T-helper 22 cell (primary cell): Measurements from ENCODE around the gene SPHK2.
"Not testable (repeated sequence)": the region's sequence is repeated elsewhere in the genome, so short reads cannot be mapped to it uniquely, and the experiment has no call there.

Experiments used
- DNase-seq: peaks from one replicate; pipeline ENCODE4 v3.0.0-alpha.2; 2020; ENCODE audit warnings: low read depth

SPHK2 gene

DNA sequence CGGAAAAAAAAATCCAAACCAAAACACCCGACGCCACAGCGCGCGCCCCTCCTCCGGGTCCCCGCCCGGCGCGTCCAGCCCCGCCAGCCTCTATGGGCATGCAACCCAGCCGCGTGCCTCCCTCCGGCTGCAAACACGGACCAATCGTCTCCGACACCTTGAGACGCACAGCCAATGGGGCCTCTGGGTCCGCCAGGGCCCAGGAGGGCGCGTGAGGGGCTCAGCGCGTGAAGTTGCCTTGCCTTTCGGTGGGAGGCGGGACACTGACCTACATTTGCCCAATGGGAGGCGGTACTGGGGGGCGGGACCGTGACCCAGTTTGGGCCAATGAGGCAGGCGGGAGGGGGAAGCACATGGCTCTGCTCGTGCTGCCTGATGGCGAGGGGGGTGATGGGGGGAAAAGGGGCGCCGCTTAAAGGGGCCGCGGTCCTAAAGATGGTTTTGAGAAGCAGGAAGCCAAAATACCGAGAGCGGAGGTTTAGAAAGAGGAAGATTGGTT lies 18.2 kb downstream of the SPHK2 start:
- DNase-seq: peak; percentile 100

DNA sequence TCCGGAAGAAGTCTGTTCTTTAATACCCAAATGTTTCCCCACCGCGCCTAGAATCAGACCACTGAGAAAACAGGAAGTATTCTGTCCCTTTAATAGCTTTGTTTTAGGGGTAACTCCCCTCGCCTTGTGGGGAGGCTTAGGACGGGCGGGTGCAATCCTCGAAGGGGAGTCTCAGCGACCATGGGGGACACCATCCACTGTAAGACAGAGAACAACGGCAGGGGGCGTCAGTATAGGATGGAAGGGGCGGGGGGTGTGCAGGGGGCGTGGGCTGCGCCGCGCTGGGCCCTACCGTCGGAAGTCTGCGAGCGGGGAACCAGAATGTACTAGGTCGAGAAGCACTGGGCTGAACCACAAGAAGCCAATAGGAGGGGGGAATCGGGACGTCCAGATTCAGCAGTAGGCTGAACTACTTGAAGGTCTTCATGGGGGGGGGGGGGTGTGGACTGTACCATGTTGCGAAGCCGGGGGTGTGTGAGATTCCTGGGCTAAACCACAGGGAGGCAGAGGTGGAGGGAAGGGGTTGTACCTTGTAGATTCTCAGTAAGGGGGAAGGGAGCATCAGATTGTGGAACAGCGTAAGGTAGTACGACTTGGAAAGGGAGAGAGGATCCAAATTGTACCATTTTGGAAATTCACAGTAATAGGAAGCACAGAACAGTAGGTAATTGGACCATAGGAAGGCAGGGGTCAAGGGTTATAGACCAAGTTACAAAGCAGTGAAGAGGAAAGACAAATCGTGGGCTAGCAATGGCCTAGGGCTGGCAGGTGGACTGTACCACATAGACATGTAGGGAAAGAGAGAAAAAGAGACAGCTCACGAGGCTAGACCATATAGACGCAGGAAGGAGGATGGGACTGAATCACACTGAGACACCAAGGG lies 18.9 kb downstream of the SPHK2 start:
- DNase-seq: peak; percentile 83

DNA sequence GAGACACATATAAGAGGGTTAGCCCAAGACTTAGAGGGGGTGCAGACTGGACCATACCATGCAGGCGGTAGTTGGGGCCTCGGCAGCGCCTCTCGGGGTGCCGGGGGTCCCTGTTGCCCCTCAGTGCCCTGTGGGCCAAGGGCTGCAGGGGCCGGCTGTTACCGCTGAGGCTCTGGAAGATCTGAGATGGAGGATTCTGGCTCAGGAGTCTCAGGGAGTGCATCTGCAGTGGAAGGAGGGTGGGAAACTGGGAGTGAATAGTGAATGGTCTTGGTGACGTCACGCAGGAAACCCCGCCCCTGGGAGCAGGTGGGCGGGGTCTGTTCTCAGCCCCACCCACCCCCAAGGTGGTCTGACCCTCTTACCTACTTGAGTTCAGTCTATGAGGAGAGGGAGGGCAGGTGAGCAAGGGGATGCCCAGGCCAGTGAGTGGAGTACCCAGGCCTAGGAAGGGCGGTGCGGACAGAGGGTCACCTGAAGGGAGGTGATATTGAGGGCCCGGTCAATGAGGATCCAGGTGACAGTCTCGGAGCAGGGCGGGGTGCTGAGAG lies 19.6 kb downstream of the SPHK2 start:
- no peak for DNase-seq

DNA sequence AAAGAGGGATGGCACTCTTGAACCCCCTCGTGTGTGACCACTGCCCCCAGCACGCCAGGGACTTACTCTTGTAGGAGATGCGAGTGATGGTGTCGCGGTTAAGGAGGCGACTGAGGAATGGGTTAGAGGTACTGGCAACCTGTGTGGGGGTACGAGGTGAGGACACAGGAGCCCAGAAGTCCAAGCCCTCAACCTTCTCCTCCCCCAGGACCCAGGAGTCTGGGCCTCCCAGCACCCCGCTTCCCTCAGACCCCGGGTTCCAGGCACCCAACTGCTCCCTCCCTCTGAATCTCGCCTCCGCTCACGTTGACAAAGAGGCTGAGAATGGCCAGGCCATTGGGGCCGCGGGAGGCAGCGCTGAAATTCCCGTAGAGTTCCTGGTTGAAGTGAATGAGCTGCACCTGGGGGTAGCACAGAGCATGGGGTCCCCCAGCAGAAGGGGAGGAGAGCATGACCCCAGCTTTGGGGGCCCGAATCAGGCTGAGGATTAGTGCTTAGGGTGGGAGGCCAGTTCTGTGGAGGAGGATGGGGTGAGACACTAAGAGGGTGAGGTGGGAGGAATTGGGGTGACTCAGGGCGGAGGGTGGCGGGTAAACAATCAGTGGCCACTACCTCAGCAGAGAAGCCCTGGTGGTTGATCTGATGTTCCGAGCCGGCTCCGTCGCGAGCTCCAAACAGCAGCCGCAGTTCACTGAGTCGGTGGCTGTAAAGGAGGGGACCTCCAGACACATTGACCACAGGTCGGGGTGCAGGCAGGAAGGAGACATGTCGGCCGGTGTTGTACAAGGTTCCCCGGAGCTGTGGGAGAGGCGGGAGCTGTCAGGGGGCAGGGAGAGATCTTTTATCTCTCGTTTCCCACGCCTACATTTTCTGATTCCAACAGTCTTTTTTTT lies 20.4 kb downstream of the SPHK2 start:
- DNase-seq: no peak

DNA sequence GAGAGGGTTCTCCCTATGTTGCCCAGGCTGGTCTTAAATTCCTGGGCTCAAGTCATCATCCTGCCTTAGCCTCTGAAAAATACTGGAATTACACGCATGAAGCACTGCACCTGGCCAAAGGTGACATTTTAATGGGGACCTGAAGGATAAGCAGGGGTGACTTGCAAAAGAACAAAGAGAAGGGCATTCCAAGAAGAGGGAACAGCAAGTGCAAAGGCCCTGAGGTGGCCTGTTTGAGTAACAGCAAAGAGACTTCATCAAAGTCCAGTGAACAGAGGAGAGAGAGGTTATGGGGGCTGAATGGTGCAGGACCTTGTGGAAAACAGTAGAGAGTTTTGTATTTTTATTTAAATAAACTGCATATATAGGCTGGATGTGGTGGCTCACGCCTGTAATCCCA lies 22.5 kb downstream of the SPHK2 start:
- DNase-seq: no peak

DNA sequence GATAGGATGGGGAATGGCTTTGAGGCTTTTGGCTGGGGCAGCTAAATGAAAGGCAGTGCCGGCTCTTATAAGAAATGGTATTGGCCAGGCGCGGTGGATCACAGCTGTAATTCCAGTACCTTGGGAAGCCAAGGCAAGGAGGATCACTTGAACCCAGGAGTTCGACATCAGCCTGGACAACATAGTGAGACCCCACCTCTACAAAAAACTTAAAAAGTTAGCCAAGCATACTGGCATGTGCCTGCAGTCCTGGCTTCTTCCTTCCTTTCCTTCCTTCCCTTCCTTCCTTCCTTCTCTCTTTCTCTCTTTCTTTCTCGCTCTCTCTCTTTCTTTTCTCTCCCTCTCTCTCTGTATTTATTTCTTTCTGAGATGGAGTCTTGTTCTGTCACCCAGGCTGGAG lies 23.6 kb downstream of the SPHK2 start:
- DNase-seq: no peak

DNA sequence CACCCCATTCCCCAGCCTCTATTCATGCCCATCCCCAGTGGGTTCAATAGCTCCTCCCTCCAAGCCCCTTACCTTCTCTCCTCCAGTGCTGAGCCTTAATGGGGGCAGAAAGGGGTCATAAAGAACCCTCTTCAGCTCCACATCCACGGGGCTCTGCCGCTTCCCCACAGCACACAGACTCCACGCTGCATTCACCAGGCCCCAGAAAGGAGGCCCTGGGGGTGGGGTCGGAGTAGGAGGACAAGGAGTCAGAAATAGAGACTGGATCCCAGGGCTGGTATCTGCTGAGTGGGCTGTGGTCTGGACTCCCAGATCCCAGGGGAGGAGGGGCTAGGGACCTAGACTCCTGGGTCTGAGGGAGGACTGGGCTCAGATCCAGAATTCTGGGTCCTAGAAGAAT lies 25.0 kb downstream of the SPHK2 start:
- no peak for DNase-seq

DNA sequence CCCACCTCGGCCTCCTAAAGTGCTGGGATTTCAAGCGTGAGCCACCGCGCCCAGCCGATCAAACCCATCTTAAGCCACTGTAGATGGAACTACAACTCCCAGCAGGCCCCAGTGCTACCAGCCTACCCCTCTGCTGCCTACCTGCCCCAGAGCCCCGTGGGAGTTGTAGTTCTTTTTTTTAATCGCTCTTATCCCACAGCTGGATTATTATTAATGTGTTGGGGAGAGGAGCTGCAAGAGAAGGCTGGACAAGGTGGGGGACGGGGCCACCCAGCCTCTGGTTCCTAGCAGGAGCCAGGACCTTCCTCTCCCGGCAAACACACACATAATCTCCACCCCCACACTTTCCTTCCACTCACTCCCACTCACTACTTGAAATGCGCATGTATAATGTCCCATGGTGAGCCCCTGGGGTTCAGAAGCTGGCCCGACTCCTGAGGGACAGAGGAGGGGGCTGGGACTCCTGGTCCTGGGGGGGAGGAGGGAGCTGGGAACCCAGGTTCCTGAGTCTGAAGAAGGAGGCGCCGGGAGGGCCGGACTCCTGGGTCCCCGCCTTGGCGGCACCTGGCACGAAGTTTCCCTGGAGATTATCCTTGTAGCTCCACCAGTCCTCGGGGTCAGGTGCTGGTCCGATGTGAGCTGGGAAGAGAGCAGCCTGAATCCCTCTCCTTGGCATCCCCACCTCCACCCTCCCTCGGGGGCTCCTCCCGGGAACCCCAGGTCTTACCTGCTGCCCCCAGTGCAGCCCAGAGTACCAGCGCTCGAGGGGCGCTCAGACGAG lies 25.7 kb downstream of the SPHK2 start:
- peak; percentile 60 for DNase-seq

DNA sequence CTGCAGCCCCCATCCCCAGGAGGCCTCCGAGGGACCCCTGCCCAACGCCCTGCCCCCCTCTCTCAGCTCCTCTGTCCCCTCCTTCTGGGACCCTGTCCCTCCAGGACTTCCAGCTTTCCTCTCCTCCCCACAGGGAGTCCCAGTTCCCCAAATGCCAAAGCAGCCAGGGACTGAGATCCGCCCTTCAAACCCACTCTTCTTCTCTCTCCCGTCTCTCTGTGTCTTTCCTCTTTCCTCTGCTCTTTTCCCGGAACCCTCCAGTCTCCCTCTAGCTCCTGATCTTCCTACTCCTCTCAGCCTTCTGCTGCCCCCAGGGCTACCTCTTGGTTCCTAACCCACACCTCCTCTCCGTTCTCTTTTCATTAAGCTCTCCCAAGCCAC lies 26.3 kb downstream of the SPHK2 start:
- DNase-seq: no peak

DNA sequence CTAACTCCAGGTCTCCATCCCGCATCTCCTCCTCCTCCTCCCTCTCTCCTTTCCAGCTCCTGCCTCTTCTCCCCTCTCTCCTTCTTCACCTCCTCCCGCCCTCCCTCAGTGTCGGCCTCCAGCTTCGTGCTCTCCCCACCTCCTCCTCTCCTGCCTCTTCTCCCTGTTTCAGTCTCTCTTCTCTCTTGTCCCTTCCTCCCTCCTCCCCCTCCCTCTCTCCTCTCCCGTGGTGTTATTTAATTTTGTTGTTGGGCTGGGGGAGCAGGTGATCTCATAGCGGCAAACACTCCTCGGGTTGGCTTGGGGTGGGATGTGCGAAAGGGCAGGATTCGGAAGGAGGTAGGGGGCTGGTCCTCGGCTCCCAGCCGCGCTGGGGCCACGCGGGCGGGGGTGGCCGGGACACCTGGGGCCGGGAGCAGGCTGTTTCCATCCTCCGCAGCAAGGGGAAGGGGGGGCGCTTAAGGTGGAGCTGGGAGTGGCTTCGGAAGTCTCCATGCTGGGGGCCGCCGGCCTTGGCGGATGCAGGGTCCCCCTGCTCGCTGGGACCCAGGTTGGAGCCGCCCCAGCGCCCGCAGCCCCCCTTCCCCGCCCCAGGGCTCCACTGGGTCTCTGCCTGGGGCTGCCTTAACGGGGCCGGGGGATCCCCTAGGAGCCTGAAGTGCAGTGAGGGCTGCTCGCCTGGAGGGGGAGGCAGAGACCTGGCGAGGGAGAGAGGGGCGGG lies 26.9 kb downstream of the SPHK2 start, which contains the start of gene CA11:
TSS of gene CA11 (minus strand) at position 187 of the 721 bp plus-strand sequence. CDS start 555 bp downstream, outside the sequence.
- DNase-seq: peak; percentile 86

DNA sequence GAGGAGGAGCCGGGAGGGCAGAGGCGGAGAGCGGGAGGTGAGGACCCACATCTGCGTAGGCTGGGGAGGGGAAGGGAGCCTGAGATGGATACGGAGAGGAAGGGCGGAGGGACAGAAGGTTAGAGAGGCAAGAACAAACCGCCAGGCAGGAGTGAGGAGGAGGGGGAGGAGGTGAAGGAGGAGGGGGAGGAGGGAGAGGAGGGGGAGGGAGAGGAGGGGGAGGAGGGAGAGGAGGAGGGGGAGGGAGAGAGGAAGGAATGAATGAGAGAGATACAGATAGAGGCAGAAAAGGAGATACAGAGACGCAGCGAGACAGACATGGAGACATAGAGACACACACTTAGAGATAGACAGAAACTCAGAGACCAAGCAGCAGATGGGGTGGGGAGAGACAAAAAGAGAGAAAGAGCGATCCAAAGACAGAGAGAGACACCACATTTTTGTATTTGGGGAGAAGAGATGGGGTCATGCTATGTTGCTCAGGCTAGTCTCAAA lies 27.5 kb downstream of the SPHK2 start:
- DNase-seq: no peak

DNA sequence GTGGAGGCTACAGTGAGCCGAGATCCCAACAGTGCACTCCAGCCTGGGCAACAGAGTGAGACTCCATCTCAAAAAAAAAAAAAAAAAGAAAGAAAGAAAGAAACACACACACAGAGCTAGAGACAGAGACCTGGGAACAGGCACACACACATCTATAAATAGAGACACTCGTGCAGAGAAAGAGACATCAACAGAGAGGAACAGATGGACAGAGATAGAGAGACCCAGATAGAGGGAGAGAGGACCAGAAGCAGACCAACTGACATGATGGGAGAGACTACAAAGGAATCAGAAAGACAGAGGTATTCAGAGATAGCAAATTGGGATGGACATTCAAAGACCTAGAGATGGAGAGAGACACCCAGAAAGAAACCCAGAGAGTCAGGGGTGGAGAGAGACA lies 28.8 kb downstream of the SPHK2 start:
- no peak for DNase-seq

DNA sequence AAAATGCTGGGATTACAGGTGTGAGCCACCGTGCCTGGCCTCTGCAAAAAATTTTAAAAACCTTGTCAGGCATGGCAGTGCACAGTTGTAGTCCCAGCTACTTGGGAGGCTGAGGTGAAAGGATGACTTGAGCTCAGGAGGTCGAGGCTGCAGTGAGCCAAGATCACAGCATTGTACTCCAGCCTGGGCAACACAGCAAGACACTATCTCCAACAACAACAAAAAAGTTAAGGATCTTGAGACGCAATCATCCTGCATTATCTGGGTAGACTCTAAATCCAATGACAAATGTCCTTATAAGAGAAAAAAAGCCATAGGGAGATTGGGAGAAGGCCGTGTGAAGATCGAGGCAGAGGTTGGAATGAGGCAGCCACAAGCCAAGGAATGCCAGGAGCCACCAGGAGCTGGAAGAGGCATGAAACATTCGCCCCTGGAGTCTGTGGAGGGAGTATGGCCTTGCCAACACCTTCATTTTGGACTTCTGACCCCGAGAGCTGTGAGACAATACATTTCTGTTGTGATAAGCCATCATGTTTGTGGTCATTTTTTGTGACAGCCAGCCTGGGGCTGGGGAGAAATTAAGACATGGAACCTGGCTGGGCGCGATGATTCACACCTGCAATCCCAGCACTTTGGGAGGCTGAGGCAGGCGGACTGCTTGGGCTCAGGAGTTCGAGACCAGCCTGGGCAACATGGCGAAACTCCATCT lies 31.8 kb downstream of the SPHK2 start:
- no peak for DNase-seq

DNA sequence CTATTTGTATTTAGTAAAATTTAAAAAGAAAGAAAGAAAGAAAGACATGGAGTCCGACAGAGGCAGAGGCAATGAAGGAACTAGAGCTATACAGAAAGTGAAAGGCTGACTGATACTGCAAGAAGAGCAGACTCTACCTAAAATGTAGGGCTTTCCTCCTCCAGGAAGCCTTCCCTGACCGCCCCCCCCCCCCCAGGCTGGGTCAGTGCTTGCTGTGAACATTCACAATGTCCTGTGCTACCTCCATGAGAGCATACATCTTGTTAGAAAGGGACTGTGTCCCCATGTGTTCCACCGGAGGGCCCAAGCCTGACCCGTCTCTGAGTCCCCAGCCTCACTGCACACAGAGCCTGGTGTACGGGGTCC lies 32.4 kb downstream of the SPHK2 start:
- DNase-seq: no peak

DNA sequence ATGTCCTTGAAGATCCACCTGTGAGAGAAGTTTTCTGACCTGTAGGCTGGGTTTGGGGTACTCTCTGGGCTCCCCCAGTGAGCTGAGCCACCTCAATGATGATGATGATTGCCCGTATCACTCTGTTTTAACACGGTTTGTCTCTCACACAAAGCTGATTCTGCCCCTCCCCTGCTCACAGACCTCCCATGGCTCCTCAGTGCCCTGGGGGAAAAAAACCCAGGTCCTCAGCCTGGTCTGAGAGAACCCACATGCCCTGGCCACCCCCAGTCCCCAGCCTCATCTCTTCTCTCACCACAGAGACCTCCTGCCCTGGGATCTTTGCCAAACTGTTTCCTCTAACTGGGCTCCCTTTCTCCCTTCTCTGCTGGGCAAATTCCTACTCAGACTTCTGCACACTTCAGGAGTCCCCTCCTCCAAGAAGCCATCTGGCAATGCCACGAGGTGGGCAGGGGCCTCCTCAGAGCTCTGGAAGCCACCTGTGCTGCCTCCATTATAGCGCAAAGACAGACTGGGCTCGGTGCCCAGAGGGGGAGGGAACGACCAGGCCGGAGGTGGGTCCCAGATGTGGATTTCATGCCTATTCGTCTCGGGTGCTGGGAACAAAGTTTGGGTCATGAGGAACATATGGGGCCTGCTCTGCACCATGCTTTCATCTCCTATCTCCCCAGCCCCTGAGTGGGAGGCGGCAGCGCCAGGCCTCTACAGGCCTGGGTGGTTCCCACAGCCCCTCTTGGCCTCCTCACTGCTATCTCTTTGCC lies 35.2 kb downstream of the SPHK2 start:
- no peak for DNase-seq

DNA sequence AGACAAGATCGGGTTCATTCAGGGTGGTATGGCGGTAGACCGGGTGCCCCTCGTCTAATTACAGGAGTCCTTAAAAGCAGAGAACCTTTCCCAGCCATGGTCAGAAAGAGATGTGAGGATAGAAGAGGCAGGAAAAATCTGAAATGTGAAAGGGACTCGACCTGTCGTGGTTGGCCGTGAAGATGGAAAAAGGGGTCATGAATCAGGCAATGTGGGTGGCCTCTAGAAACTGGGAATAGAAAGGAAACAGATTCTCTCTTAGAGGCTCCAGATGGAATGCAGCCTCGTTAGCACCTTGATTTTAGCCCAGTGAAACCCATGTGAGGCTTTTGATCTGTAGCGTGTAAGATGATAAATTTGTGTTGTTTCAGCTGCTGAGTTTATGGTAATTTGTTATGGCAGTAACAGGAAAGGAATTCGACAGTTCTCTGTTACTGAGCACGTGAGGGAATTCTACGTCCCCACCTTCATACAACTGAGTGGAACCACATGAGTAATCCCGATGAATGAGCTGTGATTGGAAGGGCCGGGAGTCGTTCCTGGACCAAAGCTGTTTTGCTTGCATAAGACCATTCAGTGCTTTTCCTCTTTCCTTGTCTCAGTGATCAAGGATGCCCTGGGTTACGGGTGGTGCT lies 37.7 kb downstream of the SPHK2 start:
- DNase-seq: no peak

DNA sequence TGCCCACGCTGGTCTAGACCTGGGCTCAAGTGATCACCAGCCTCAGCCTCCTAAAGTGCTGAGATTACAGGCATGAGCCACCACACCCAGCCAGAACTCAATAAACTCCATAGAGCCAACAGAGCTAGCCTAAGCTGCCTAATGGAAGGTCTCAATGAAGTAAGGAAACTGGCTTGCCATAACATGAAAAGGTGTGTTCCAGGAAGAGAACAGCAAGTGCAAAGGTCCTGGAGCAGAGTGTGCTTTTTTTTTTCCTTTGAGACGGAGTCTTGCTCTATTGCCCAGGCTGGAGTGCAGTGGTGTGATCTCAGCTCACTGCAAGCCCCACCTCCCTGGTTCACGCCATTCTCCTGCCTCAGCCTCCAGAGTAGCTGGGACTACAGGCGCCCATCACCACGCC lies 38.5 kb downstream of the SPHK2 start:
- not testable (repeated sequence) for DNase-seq

DNA sequence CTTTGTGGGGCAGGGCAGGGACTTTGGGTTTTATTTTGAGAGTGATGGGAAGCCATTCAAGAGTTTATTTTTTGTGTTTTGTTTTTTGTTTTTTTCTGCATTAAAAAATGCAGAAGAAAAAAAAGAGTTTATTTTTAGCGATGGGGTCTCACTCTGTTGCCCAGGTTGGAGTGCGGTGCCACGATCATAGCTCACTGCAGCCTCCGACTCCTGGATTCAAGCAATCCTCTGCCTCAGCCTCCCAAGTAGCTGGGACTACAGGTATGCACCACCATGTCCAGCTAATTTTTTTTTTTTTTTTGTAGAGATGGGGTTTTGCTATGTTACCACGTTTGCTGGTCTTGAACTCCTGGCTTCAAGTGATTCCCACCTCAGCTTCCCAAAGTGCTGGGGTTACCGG lies 39.2 kb downstream of the SPHK2 start:
- DNase-seq: no peak

DNA sequence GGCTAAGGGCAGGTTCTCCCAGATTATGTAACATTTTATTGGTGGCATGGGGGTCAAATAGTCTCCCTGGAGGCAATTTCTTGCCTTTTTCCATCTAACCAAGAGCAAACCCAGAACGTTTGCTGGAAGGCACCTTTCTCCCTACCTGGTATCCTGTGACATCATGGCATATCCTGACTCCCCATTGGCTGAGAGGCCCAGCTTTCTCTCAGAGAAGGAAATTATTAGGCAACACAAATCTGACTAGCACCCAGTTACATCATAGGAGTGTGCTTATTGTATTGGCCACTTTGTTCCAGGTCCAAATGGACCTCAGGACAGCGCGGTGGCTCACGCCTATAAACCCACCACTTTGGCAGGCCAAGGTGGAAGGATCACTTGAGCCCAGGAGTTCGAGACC lies 40.5 kb downstream of the SPHK2 start:
- no peak for DNase-seq
